ENCODE data around the gene PPEF1.

DNA sequence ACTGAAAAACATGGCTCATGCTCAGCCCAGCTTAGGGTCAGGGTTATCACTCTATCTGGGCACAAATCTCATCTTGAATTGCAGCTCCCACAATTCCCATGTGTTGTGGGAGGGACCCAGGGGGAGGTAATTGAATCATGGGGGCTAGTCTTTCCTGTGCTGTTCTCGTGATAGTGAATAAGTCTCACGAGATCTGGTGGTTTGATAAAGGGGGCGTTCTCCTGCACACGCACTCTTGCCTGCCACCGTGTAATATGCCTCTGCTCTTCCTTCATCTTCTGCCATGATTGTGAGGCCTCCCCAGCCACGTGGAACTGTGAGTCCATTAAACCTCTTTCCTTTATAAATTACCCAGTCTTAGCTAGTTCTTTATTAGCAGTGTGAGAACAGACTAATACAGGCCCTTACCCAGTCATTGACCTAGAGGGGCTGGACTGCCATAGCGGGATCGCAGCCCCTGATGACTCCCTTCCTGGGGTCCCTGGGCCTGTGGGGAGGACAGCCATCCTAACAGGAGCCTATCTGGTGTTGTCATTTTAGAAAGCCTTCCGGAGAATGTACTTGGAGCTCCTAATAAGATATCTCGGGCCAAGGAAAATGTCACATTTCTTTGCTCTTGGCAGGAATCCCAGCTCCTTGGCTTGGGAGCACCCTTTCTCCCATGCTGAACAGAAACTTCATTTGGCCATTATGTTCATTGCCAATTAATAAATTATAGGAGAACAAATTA is 163.9 kb downstream of the PPEF1 start:
- TF ChIP-seq EZH2 (IDR thresholded peaks at IDR 0.05; ENCODE audit: low read length, missing control alignments): no peak
- TF ChIP-seq, protein P1, sequence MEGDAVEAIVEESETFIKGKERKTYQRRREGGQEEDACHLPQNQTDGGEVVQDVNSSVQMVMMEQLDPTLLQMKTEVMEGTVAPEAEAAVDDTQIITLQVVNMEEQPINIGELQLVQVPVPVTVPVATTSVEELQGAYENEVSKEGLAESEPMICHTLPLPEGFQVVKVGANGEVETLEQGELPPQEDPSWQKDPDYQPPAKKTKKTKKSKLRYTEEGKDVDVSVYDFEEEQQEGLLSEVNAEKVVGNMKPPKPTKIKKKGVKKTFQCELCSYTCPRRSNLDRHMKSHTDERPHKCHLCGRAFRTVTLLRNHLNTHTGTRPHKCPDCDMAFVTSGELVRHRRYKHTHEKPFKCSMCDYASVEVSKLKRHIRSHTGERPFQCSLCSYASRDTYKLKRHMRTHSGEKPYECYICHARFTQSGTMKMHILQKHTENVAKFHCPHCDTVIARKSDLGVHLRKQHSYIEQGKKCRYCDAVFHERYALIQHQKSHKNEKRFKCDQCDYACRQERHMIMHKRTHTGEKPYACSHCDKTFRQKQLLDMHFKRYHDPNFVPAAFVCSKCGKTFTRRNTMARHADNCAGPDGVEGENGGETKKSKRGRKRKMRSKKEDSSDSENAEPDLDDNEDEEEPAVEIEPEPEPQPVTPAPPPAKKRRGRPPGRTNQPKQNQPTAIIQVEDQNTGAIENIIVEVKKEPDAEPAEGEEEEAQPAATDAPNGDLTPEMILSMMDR (conservative IDR thresholded peaks at IDR 0.05 in 1 of 2, IDR thresholded peaks at IDR 0.05 in 1 of 2; ENCODE audit: low read depth in 1 of 2, low read length in 2 of 2): no peak

All from fibroblast of lung (primary cell).